GM18858 (cell line): ENCODE data around the gene EYA2.

Experiments
- ATAC-seq: cut with Tn5 transposase; IDR thresholded peaks from one replicate; pipeline ENCODE4 v1.9.1; 2021; ENCODE audit not compliant: unreplicated experiment

The EYA2 gene

GRCh38 chr20:46999801-47000465 is 105.3 kb downstream of the EYA2 start:
- ATAC-seq: no peak

GRCh38 chr20:47003223-47003622 is 108.6 kb downstream of the EYA2 start:
- ATAC-seq: no peak

GRCh38 chr20:47004179-47004578 is 109.5 kb downstream of the EYA2 start:
- no peak for ATAC-seq

- no peak for ATAC-seq
These were observed 113.4 kb downstream of the EYA2 start for GRCh38 chr20:47007826-47008655.

- no peak for ATAC-seq
These were observed 114.3 kb downstream of the EYA2 start for GRCh38 chr20:47008842-47009518.

- ATAC-seq: no peak
These were observed 115.1 kb downstream of the EYA2 start for GRCh38 chr20:47009784-47010183.

GRCh38 chr20:47011984-47012383 is 117.3 kb downstream of the EYA2 start:
- ATAC-seq: no peak

GRCh38 chr20:47013606-47014005 is 119.0 kb downstream of the EYA2 start:
- no peak for ATAC-seq

- ATAC-seq: no peak
These were observed 121.5 kb downstream of the EYA2 start for GRCh38 chr20:47016068-47016664.

- ATAC-seq: no peak
These were observed 123.7 kb downstream of the EYA2 start for GRCh38 chr20:47018381-47018780.

GRCh38 chr20:47019121-47019824 is 124.6 kb downstream of the EYA2 start:
- no peak for ATAC-seq

- ATAC-seq: no peak
These were observed 125.6 kb downstream of the EYA2 start for GRCh38 chr20:47020231-47020630.

GRCh38 chr20:47021850-47022249 is 127.2 kb downstream of the EYA2 start:
- ATAC-seq: no peak

- ATAC-seq: no peak
These were observed 129.9 kb downstream of the EYA2 start for GRCh38 chr20:47024461-47024937.

GRCh38 chr20:47027042-47027441 is 132.4 kb downstream of the EYA2 start:
- ATAC-seq: no peak

- no peak for ATAC-seq
These were observed 132.8 kb downstream of the EYA2 start for GRCh38 chr20:47027456-47027855.

- ATAC-seq: no peak
These were observed 133.8 kb downstream of the EYA2 start for GRCh38 chr20:47028487-47028886.

- no peak for ATAC-seq
These were observed 135.2 kb downstream of the EYA2 start for GRCh38 chr20:47029845-47030244.

- no peak for ATAC-seq
These were observed 135.7 kb downstream of the EYA2 start for GRCh38 chr20:47030271-47030810.

- no peak for ATAC-seq
These were observed 136.4 kb downstream of the EYA2 start for GRCh38 chr20:47031004-47031403.
